Spinal cord (tissue), 10 donors: ENCODE results near the gene HDAC9. TPM values are rescaled to one million over a fixed set of nuclear protein-coding genes. Genes with fewer than 3 reads are reported as not detected.

Experiments
- DNase-seq, 6 donors: peaks; one replicate each; pipeline versions ENCODE4 v3.0.0 to v3.0.0-alpha.2; 2013 to 2015; ENCODE audit warnings: low spot score in 6 of 6, low read depth in 4 of 6
- H3K27ac ChIP-seq: one replicate; pipeline ENCODE4 v1.5.1; 2013; ENCODE audit warnings: low read depth, low read length, control low read depth
- H3K27me3 ChIP-seq: one replicate; pipeline ENCODE4 v1.6.1; 2013; ENCODE audit warnings: low read length; ENCODE audit not compliant: control insufficient read depth, insufficient read depth
- H3K36me3 ChIP-seq: one replicate; pipeline ENCODE4 v1.6.1; 2013; ENCODE audit warnings: low read length; ENCODE audit not compliant: control insufficient read depth, insufficient read depth
- H3K4me1 ChIP-seq: one replicate; pipeline ENCODE4 v1.6.1; 2013; ENCODE audit warnings: low read length; ENCODE audit not compliant: control insufficient read depth, insufficient read depth
- H3K4me3 ChIP-seq: one replicate; pipeline ENCODE4 v1.5.1; 2013; ENCODE audit warnings: low read depth, low read length, control low read depth
- H3K9me3 ChIP-seq: one replicate; pipeline ENCODE4 v1.6.1; 2013; ENCODE audit warnings: low read length; ENCODE audit not compliant: control insufficient read depth, insufficient read depth
- WGBS: methylation state at CpG from one replicate; pipeline ENCODE4 v1.1.5; 2013; ENCODE audit warnings: missing lambda C conversion rate; ENCODE audit not compliant: insufficient coverage; 5-methylcytosine and 5-hydroxymethylcytosine counted together
- long read RNA-seq, 4 donors: transcript quantifications; one replicate each; lab custom pipeline, GENCODE V29; 2026
- polyA plus RNA-seq, 2 donors: library from polyadenylated mRNA; unstranded; fragments of 120-200 nt; gene quantifications; one replicate each; pipeline ENCODE4 v1.2.1, GENCODE V29; 2013; ENCODE audit not compliant: insufficient read length in 2 of 2
- total RNA-seq, 2 donors: library from RNA; depleted of rRNA in 1 of 2; stranded (reverse); fragments of 120-200 nt in 1 of 2; fragments of >200 nt in 1 of 2; gene quantifications; one replicate each; pipeline versions ENCODE4 v1.2.3 to v1.2.4, GENCODE V29; 2013 to 2014
- donor health status: healthy.

The HDAC9 gene
- total RNA-seq (10 to 100 TPM; 27.8 to 58.5 TPM), polyA plus RNA-seq (10 to 100 TPM; 21.4 to 30.9 TPM)
- long read RNA-seq, donor 1, full-length matches to known transcripts = 4 of 4 reads
- long read RNA-seq, donor 1, partial matches to known transcripts = 0 of 4 reads
- long read RNA-seq, donor 1, other reads (novel, unspliced or antisense) = 0 of 4 reads
- long read RNA-seq, donor 2 = 0 reads
- long read RNA-seq, donor 3, partial matches to known transcripts = 0 of 1 reads
- long read RNA-seq, donor 3, other reads (novel, unspliced or antisense) = 0 of 1 reads
- long read RNA-seq, donor 4 = 0 reads

- Histone ChIP-seq H3K36me3 (no peaks in the 10 kb centered on the region), H3K27ac (peak within 1 kb of the TSS; percentile 82), H3K4me3 (peak within 1 kb of the TSS; percentile 50), H3K9me3 (no peaks in the 10 kb centered on the region), H3K27me3 (no peaks in the 10 kb centered on the region), H3K4me1 (no peaks in the 10 kb centered on the region)
- DNase-seq = peak in 4 of 6 donors; percentile 68 to 93 (median 84)
- 2% methylated on average over 11 of the region's 18 CpGs for WGBS
Measured at GRCh38 chr7:18495412-18496340, at the start of gene HDAC9. Gene HDAC9, plus strand, starts transcription at chr7:18495749. Its CDS starts 554 bp downstream, at chr7:18496303.

GRCh38 chr7:18445916-18446520, 49.5 kb upstream of the HDAC9 start:
- H3K9me3 ChIP-seq = no peaks in the 10 kb centered on the region
- DNase-seq = peak in 4 of 6 donors; percentile 19 to 73 (median 41)
- H3K27ac ChIP-seq = no peak overlapping the region
- H3K36me3 ChIP-seq = no peaks in the 10 kb centered on the region
- whole genome bisulfite sequencing = no CpG with 5 or more reads among the region's 4 CpGs
- no peak overlapping the region for H3K4me3 ChIP-seq
- no peaks in the 10 kb centered on the region for H3K27me3 ChIP-seq
- no peaks in the 10 kb centered on the region for H3K4me1 ChIP-seq

GRCh38 chr7:18450019-18450418, 45.5 kb upstream of the HDAC9 start:
- H3K27ac ChIP-seq = no peak overlapping the region
- no peak overlapping the region for H3K4me3 ChIP-seq
- H3K36me3 ChIP-seq = no peaks in the 10 kb centered on the region
- H3K27me3 ChIP-seq = no peaks in the 10 kb centered on the region
- no peaks in the 10 kb centered on the region for H3K9me3 ChIP-seq
- DNase-seq = no peak
- no peaks in the 10 kb centered on the region for H3K4me1 ChIP-seq

- no peaks in the 10 kb centered on the region for H3K4me1 ChIP-seq
- no peaks in the 10 kb centered on the region for H3K9me3 ChIP-seq
- H3K4me3 ChIP-seq = no peak overlapping the region
- H3K27ac ChIP-seq = no peak overlapping the region
- H3K36me3 ChIP-seq = no peaks in the 10 kb centered on the region
- no peaks in the 10 kb centered on the region for H3K27me3 ChIP-seq
- DNase-seq = peak in 1 of 6 donors; percentile 55
Measured at GRCh38 chr7:18455606-18456005, 39.9 kb upstream of the HDAC9 start.

- no peaks in the 10 kb centered on the region for H3K27me3 ChIP-seq
- H3K9me3 ChIP-seq = no peaks in the 10 kb centered on the region
- DNase-seq = peak in 1 of 6 donors; percentile 34
- no peaks in the 10 kb centered on the region for H3K36me3 ChIP-seq
- 50% methylated on average over 4 of the region's 6 CpGs for WGBS
- no peak overlapping the region for H3K27ac ChIP-seq
- no peaks in the 10 kb centered on the region for H3K4me1 ChIP-seq
- no peak overlapping the region for H3K4me3 ChIP-seq
Measured at GRCh38 chr7:18457832-18458231, 37.7 kb upstream of the HDAC9 start.

GRCh38 chr7:18458830-18459229, 36.7 kb upstream of the HDAC9 start:
- Histone ChIP-seq H3K36me3 (no peaks in the 10 kb centered on the region), H3K4me3 (no peak overlapping the region), H3K4me1 (no peaks in the 10 kb centered on the region), H3K9me3 (no peaks in the 10 kb centered on the region), H3K27me3 (no peaks in the 10 kb centered on the region), H3K27ac (no peak overlapping the region)
- WGBS = 94% methylated on average over 3 of the region's 5 CpGs
- no peak for DNase-seq

- Histone ChIP-seq H3K4me1 (no peaks in the 10 kb centered on the region), H3K4me3 (no peak overlapping the region), H3K27me3 (no peaks in the 10 kb centered on the region), H3K27ac (no peak overlapping the region), H3K36me3 (no peaks in the 10 kb centered on the region), H3K9me3 (peaks cover under 1% of the 10 kb centered on the region)
- 100% methylated on average over 1 of the region's 5 CpGs for WGBS
- no peak for DNase-seq
Measured at GRCh38 chr7:18459484-18460245, 35.9 kb upstream of the HDAC9 start.

- WGBS = 100% methylated on average over 1 of the region's 3 CpGs
- no peaks in the 10 kb centered on the region for H3K27me3 ChIP-seq
- no peaks in the 10 kb centered on the region for H3K36me3 ChIP-seq
- no peak overlapping the region for H3K4me3 ChIP-seq
- DNase-seq = no peak
- H3K4me1 ChIP-seq = no peaks in the 10 kb centered on the region
- H3K27ac ChIP-seq = no peak overlapping the region
- peaks cover 4% of the 10 kb centered on the region for H3K9me3 ChIP-seq
Measured at GRCh38 chr7:18461785-18462467, 33.6 kb upstream of the HDAC9 start.

- Histone ChIP-seq H3K9me3 (peaks cover 4% of the 10 kb centered on the region), H3K36me3 (no peaks in the 10 kb centered on the region), H3K27me3 (no peaks in the 10 kb centered on the region), H3K4me3 (no peak overlapping the region), H3K27ac (no peak overlapping the region), H3K4me1 (no peaks in the 10 kb centered on the region)
- no CpG with 5 or more reads among the region's 1 CpG for WGBS
- DNase-seq = no peak
Measured at GRCh38 chr7:18464830-18465229, 30.7 kb upstream of the HDAC9 start.
